Heart right ventricle (tissue), 16 donors: ENCODE results near the gene KRT9. TPM values are rescaled to one million over a fixed set of nuclear protein-coding genes. Genes with fewer than 3 reads are reported as not detected.

ENCODE experiments used
- ATAC-seq, 8 donors: fragments of 200-7000 bp; cut with Tn5 transposase; one replicate each; pipeline ENCODE4 v1.9.1; 2020; ENCODE audit warnings: mild to moderate bottlenecking in 8 of 8, moderate library complexity in 8 of 8, moderate number of reproducible peaks in 1 of 8
- DNase-seq, 2 donors: peaks; one replicate each; pipeline ENCODE4 v3.0.0-alpha.2; 2020
- H3K27ac ChIP-seq, 10 donors: fragments of 200-600 bp; sonication (generic) in 2 of 10; one replicate each; pipeline versions ENCODE4 v1.5.0 to v1.8.0; 2020 to 2022; ENCODE audit warnings: mild to moderate bottlenecking in 3 of 10
- H3K27me3 ChIP-seq, 7 donors: fragments of 200-600 bp; one replicate each; pipeline ENCODE4 v1.8.0; 2021 to 2022; ENCODE audit warnings: mild to moderate bottlenecking in 2 of 7
- H3K36me3 ChIP-seq, 9 donors: fragments of 200-600 bp; sonication (generic) in 1 of 9; one replicate each; pipeline versions ENCODE4 v1.5.0 to v1.8.0; 2020 to 2022; ENCODE audit warnings: mild to moderate bottlenecking in 2 of 9
- H3K4me1 ChIP-seq, 9 donors: fragments of 200-600 bp; sonication (generic) in 1 of 9; one replicate each; pipeline versions ENCODE4 v1.5.0 to v1.8.0; 2020 to 2022; ENCODE audit warnings: mild to moderate bottlenecking in 4 of 9
- H3K4me3 ChIP-seq, 10 donors: fragments of 200-600 bp; sonication (generic) in 2 of 10; one replicate each; pipeline versions ENCODE4 v1.5.0 to v1.8.0; 2020 to 2022; ENCODE audit warnings: mild to moderate bottlenecking in 7 of 10, moderate library complexity in 2 of 10
- H3K9me3 ChIP-seq, 11 donors: fragments of 200-600 bp in 10 of 11; sonication (generic) in 2 of 11; one replicate each; pipeline versions ENCODE4 v1.5.0 to v1.8.0; 2013 to 2022; ENCODE audit warnings: mild to moderate bottlenecking in 2 of 11, control low read depth in 1 of 11, moderate library complexity in 1 of 11
- CTCF ChIP-seq, 9 donors: fragments of 200-600 bp; sonication (generic) in 2 of 9; IDR thresholded peaks; one replicate each; pipeline versions ENCODE4 v1.5.0 to v1.8.0; 2021 to 2022; ENCODE audit warnings: antibody characterized with exemption in 9 of 9, mild to moderate bottlenecking in 5 of 9, moderate library complexity in 1 of 9
- WGBS, 2 donors: extraction: QIAGEN DNeasy Blood & Tissue Kit; methylation state at CpG; one replicate each; pipeline ENCODE4 v1.1.7; 2013; ENCODE audit warnings: inconsistent platforms in 1 of 2; 5-methylcytosine and 5-hydroxymethylcytosine counted together
- intact Hi-C, 10 donors: fragments of 100-400 bp; cut with DNase I; formaldehyde crosslinking; loops; one replicate each; pipeline versions ENCODE4 v1.11.1 to v1.14.2; 2022
- microRNA-seq, 2 donors: library from miRNA; unstranded; fragments of <30 nt; microRNA quantifications; one replicate each; pipeline ENCODE4 v1.2.0, GENCODE V29; 2021
- polyA plus RNA-seq, 2 donors: library from polyadenylated mRNA; stranded (reverse); fragments of 200-250 nt; gene quantifications; one replicate each; pipeline ENCODE4 v1.2.3, GENCODE V29; 2013
- total RNA-seq, 10 donors: library from RNA; stranded (reverse); fragmentation: NEBNext Ultra II Directional in 3 of 10; extraction: Animal tissue kit (Norgen Biotek cat#: 25700) in 3 of 10; gene quantifications; one replicate each; pipeline versions ENCODE4 v1.2.1 to v1.2.4, GENCODE V29; 2021 to 2023
- donor health status: Arrhythmogenic right ventricular cardiomyopathy.
- donor health status: ischemic (EF 13 %, LVEDD 7.1; RV severe dilation, severe dysfunction).
- donor health status: healthy with polysubstance abuse.
- donor health status: DM: no; HTN: yes; CAD: no.
- donor health status: DM: no; HTN: no; CAD: no.
- donor health status: ischemic (EF 25% LVEDD 6.9; RV normal size, moderate dysfunction).
- donor health status: ischemic (EF 25% LVEDD 5.7; RV mildly dilated, moderate dysfunction).
- donor health status: healthy.
- donor health status: DM: yes; HTN: yes; CAD: no.
- donor health status: Ischemic cardiomyopathy.
- donor health status: ischemic (EF 35%, LVEDD 5.7; RV mildly dilated, moderate dysfunction).
- donor health status: nonischemic (EF 11% LVEDD 7.7; RV severe dilation, severe dysfunction).
- donor health status: DM: yes; HTN: yes; CAD: no.
- donor health status: PGD.
- donor health status: ischemic (EF 29% LVEDD 5.4; RV normal size, mild dysfunction).
- donor health status: nonischemic (EF 23%, LVEDD 6.1; RV moderate dilation, normal function).

KRT9 gene
- total and polyA plus RNA-seq, 12 donors: not detected

GRCh38 chr17:41516147-41516829 is 55.6 kb downstream of the KRT9 start:
- no peak for ATAC-seq
- no peak overlapping the region for H3K4me3 ChIP-seq
- no peaks in the 10 kb centered on the region for H3K36me3 ChIP-seq
- intact Hi-C loops: no loop called here
- 86% methylated on average over 14 of the region's 14 CpGs for WGBS, 2 donors
- H3K9me3 ChIP-seq: no peaks in the 10 kb centered on the region
- H3K27me3 ChIP-seq: peaks cover 0 to 67% (median 41%) of the 10 kb centered on the region in 7 donors
- TF ChIP-seq CTCF (IDR thresholded peaks at IDR 0.05): no peak
- DNase-seq: no peak
- H3K4me1 ChIP-seq: peaks cover 0 to 9% (median 0%) of the 10 kb centered on the region in 9 donors
- no peak overlapping the region for H3K27ac ChIP-seq

Small RNA genes within 50 kb of the gene (microRNA-seq; reads per million reads assigned to microRNA genes)
- 0 reads per million in 2 donors for gene MIR6510

Other genes with a start within 250 kb of the KRT9 start
- gene KRT33A, start 221.2 kb downstream of the KRT9 start, total RNA-seq: not detected
- gene KRT33A, start 221.2 kb downstream of the KRT9 start, polyA plus RNA-seq: not detected
- gene KRT33B, start 202.2 kb downstream of the KRT9 start, total RNA-seq: not detected
- not detected for gene KRT33B, start 202.2 kb downstream of the KRT9 start, polyA plus RNA-seq
- gene KRT34, start 189.8 kb downstream of the KRT9 start, total RNA-seq: not detected
- not detected for gene KRT34, start 189.8 kb downstream of the KRT9 start, polyA plus RNA-seq
- not detected for gene KRT31, start 174.5 kb downstream of the KRT9 start, total RNA-seq
- gene KRT31, start 174.5 kb downstream of the KRT9 start, polyA plus RNA-seq: under 1 TPM in 1 of 2 donors, not detected in 1; 0.01 TPM
- not detected for gene KRT37, start 147.5 kb downstream of the KRT9 start, total RNA-seq
- gene KRT37, start 147.5 kb downstream of the KRT9 start, polyA plus RNA-seq: not detected
- gene KRT38, start 131.1 kb downstream of the KRT9 start, total RNA-seq: not detected
- gene KRT38, start 131.1 kb downstream of the KRT9 start, polyA plus RNA-seq: not detected
- under 1 TPM in 2 of 10 donors, not detected in 8; 0.14 to 0.21 TPM for gene KRT32, start 104.7 kb downstream of the KRT9 start, total RNA-seq
- under 1 TPM in 1 of 2 donors, not detected in 1; 0.22 TPM for gene KRT32, start 104.7 kb downstream of the KRT9 start, polyA plus RNA-seq
- not detected for gene KRT35, start 90.9 kb downstream of the KRT9 start, total RNA-seq
- not detected for gene KRT35, start 90.9 kb downstream of the KRT9 start, polyA plus RNA-seq
- gene KRT36, start 82.1 kb downstream of the KRT9 start, total RNA-seq: not detected
- not detected for gene KRT36, start 82.1 kb downstream of the KRT9 start, polyA plus RNA-seq
- gene KRT13, start 66.4 kb downstream of the KRT9 start, total RNA-seq: not detected
- 1 to 10 TPM in 1 of 2 donors, not detected in 1; 6.7 TPM for gene KRT13, start 66.4 kb downstream of the KRT9 start, polyA plus RNA-seq
- under 1 TPM in 1 of 10 donors, not detected in 9; 0.07 TPM for gene KRT15, start 53.2 kb downstream of the KRT9 start, total RNA-seq
- gene KRT15, start 53.2 kb downstream of the KRT9 start, polyA plus RNA-seq: under 1 TPM in 1 of 2 donors, not detected in 1; 0.22 TPM
- gene KRT19, start 43.8 kb downstream of the KRT9 start, total RNA-seq: 1 to 10 TPM in 3 of 10 donors, under 1 TPM in 7; 0.37 to 5.7 (median 0.77) TPM
- 1 to 10 TPM; 1.2 to 1.7 TPM for gene KRT19, start 43.8 kb downstream of the KRT9 start, polyA plus RNA-seq
- gene KRT14, start 14.8 kb upstream of the KRT9 start, total RNA-seq: not detected
- under 1 TPM in 1 of 2 donors, not detected in 1; 0.30 TPM for gene KRT14, start 14.8 kb upstream of the KRT9 start, polyA plus RNA-seq
- gene KRT16, start 40.7 kb upstream of the KRT9 start, total RNA-seq: under 1 TPM in 1 of 10 donors, not detected in 9; 0.15 TPM
- gene KRT16, start 40.7 kb upstream of the KRT9 start, polyA plus RNA-seq: under 1 TPM; 0.12 to 0.44 TPM
- not detected for gene KRT17, start 52.5 kb upstream of the KRT9 start, total RNA-seq
- gene KRT17, start 52.5 kb upstream of the KRT9 start, polyA plus RNA-seq: under 1 TPM in 1 of 2 donors, not detected in 1; 0.07 TPM
- 1,000 to 10,000 TPM; 1,115 to 1,330 (median 1,284) TPM for gene EIF1, start 116.8 kb upstream of the KRT9 start, total RNA-seq
- 1,000 to 10,000 TPM in 1 of 2 donors, 100 to 1,000 TPM in 1; 551 to 1,123 TPM for gene EIF1, start 116.8 kb upstream of the KRT9 start, polyA plus RNA-seq
- not detected for gene GAST, start 140.3 kb upstream of the KRT9 start, total RNA-seq
- gene GAST, start 140.3 kb upstream of the KRT9 start, polyA plus RNA-seq: not detected
- under 1 TPM in 1 of 10 donors, not detected in 9; 0.18 TPM for gene HAP1, start 162.6 kb upstream of the KRT9 start, total RNA-seq
- under 1 TPM in 1 of 2 donors, not detected in 1; 0.03 TPM for gene HAP1, start 162.6 kb upstream of the KRT9 start, polyA plus RNA-seq
- gene JUP, start 214.7 kb upstream of the KRT9 start, total RNA-seq: 100 to 1,000 TPM; 113 to 217 (median 156) TPM
- gene JUP, start 214.7 kb upstream of the KRT9 start, polyA plus RNA-seq: 10 to 100 TPM; 80.2 to 95.8 TPM
- gene P3H4, start 239.9 kb upstream of the KRT9 start, total RNA-seq: 1 to 10 TPM; 2.0 to 7.5 (median 3.8) TPM
- gene P3H4, start 239.9 kb upstream of the KRT9 start, polyA plus RNA-seq: 1 to 10 TPM; 5.6 to 7.3 TPM
- 10 to 100 TPM in 4 of 10 donors, 1 to 10 TPM in 6; 4.8 to 31.8 (median 8.7) TPM for gene FKBP10, start 240.9 kb upstream of the KRT9 start, total RNA-seq
- gene FKBP10, start 240.9 kb upstream of the KRT9 start, polyA plus RNA-seq: 10 to 100 TPM; 27.8 to 29.3 TPM